HFF-Myc (cell line): Measurements from ENCODE around the gene PRKN.

ENCODE experiments used
- DNase-seq: peaks from one replicate; pipeline ENCODE4 v3.0.0-alpha.2; 2011; ENCODE audit warnings: low read depth; ENCODE audit errors: extremely low read depth
- H3K4me3 ChIP-seq: replicated peaks from 2 replicates; pipeline ENCODE4 v1.5.1; 2011; ENCODE audit warnings: low read depth, mild to moderate bottlenecking, control low read depth, low read length
- CTCF ChIP-seq: IDR thresholded peaks from 2 replicates; pipeline ENCODE4 v1.5.1; 2012; ENCODE audit warnings: mild to moderate bottlenecking, low read depth, low read length, control low read depth; ENCODE audit errors: missing control alignments

Gene PRKN

GRCh38 chr6:162187168-162187935 is 540.2 kb downstream of the PRKN start:
- DNase-seq = no peak
- no peak overlapping the region for H3K4me3 ChIP-seq
- TF ChIP-seq CTCF = no peak

DNA sequence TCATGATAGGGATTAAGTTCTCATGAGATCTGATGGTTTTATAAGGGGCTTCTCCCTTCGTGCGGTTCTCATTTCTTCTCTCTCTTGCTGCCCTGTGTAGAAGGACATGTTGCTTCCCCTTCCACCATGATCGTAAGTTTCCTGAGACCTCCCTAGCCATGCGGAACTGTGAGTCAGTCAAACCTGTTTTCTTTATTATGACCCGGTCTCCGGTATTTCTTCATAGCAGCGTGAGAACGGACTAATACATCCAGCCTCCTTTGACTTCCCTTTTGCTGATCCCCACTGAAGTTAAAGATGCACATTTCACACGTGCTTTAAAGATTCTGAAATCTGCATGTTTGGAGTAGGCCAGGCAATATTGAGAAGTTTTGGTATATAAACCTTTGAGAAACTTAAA is 543.1 kb downstream of the PRKN start:
- DNase-seq = no peak
- no peak for TF ChIP-seq CTCF
- H3K4me3 ChIP-seq = no peak overlapping the region

DNA sequence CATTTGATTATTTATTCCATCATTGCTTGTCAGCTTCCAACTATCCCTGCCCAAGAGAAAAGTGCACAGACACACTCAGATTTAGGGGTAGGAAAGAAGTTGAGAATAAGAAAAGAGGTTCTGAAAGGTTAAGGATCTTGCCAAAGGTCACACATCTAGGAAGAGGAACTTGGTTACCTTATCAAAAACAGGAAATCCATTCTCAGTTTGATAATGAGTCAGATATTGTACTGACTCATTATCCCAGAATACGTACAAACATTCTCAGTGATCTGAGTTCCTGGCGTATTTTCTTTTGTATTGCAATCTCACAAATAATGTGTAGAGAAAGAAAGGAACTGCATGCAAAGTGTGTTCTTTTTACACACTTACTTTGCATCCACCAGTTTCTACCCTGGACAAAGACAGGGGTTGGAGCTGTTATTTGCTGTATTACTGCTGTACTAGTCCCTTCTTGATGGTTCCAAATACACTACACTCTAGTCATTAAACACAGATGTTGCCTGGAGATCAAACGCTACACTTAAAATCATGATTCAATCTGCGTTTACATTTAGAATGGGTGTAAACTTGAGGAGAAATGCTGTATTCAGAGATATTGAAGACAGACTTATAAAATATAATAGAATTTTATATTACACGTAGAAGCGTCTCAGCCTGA is 545.7 kb downstream of the PRKN start:
- TF ChIP-seq CTCF = no peak
- no peak for DNase-seq
- no peak overlapping the region for H3K4me3 ChIP-seq

DNA sequence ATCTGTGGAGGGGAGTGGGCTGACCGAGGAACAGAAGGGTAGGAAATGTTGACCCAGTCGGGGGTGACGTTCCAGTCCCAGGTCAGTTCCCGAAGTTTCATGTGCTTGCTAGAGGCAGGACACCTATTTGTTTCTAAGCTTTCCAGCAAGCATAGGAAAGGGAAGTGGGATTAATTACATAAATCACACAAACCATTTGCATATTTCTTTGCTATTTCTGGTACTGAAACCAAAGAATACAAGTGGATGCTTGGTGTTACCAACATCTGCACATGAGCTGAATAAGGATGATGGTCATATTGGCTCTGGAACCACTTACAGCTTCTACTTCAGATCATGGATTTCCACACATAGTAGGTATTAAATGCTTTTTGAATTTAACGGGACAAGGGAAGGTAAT is 546.5 kb downstream of the PRKN start:
- H3K4me3 ChIP-seq = no peak overlapping the region
- TF ChIP-seq CTCF = no peak
- no peak for DNase-seq

- no peak for TF ChIP-seq CTCF
- H3K4me3 ChIP-seq = no peak overlapping the region
- no peak for DNase-seq
Observed at GRCh38 chr6:162179196-162179951, 548.2 kb downstream of the PRKN start.

DNA sequence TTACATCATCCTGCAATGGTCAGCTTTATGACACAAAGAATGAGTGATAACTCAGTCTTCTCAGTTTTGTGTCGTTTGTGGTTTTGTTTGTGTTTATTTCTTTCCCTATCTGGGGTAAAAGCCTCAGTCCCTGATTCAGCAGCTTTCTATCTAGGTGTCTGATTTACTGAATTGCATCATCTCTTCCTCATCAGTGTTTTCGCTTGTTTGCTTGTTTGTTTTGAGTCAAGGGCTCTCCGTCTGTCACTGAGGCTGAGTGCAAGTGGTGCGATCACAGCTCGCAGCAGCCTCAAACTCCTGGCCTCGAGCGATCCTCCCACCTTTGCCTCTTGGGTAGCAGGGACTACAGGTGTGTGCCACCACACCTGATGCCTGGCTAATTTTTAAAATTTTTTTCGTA is 548.9 kb downstream of the PRKN start:
- no peak for DNase-seq
- no peak overlapping the region for H3K4me3 ChIP-seq
- no peak for TF ChIP-seq CTCF
